ENCODE measurements around the gene FAM149A. TPM values are rescaled to one million over a fixed set of nuclear protein-coding genes. Genes with fewer than 3 reads are reported as not detected.

Gene FAM149A
- total RNA-seq, 1 donor from 2014 or later: 13.6 TPM

DNA sequence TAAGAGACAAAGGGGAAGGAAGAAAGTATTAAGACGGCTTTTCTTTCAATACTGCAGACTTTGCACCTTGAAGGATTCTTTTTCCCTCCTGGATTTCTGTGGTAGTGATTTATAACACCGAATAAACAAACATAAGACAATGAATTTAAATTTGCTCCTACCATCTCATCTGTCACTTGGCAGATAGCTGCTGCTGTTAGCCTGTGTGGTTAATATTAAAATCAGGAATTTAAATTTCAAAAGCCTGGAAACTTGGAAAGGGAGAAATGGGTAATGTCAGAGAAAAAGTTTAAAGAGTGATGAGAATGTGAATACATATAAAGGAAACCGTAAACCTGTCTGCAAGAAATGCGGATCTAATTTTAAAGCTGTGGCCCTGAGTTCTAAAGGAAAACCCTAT is 3.4 kb downstream of the FAM149A start:
- Mint-ChIP-seq H3K27me3 (ENCODE audit: low read depth) (peaks cover 30% of the 10 kb centered on the region), H3K9me3 (no peaks in the 10 kb centered on the region), H3K27ac (no peak overlapping the region), H3K4me3 (no peak overlapping the region), H3K4me1 (peaks cover 27% of the 10 kb centered on the region), H3K36me3 (no peaks in the 10 kb centered on the region)
- TF ChIP-seq CTCF (IDR thresholded peaks at IDR 0.05; ENCODE audit: unreplicated experiment): no peak
- DNase-seq (ENCODE audit: low spot score in 2 of 2, unreplicated experiment in 2 of 2): no peak

- H3K27ac Mint-ChIP-seq: no peak overlapping the region
- no peaks in the 10 kb centered on the region for H3K9me3 Mint-ChIP-seq
- peaks cover 27% of the 10 kb centered on the region for H3K4me1 Mint-ChIP-seq
- no peak for DNase-seq (ENCODE audit: low spot score in 2 of 2, unreplicated experiment in 2 of 2)
- H3K4me3 Mint-ChIP-seq: no peak overlapping the region
- TF ChIP-seq CTCF (IDR thresholded peaks at IDR 0.05; ENCODE audit: unreplicated experiment): no peak
- no peaks in the 10 kb centered on the region for H3K36me3 Mint-ChIP-seq
- peaks cover 25% of the 10 kb centered on the region for H3K27me3 Mint-ChIP-seq (ENCODE audit: low read depth)
Observed at GRCh38 chr4:186108391-186108790, 3.9 kb downstream of the FAM149A start.

DNA sequence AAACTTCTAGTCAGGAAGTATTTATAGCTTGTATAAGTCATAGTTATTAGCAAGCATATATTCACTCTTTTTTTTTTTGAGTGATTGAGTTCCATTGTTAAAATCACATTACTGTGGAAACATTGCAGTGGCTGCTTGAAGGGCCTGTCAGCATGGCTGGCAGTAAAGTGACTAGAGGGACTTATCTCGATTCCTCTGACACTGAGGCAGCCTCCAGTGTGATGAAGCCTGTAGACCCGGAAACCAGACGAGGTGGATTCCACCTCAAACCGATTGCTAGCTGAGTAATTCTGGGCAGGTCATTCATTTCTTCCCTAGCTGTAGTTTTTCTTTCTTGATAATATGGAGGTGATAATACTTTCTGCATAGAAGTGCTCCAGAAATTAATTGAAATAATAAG is 4.7 kb downstream of the FAM149A start:
- H3K4me3 Mint-ChIP-seq: no peak overlapping the region
- no peak overlapping the region for H3K27ac Mint-ChIP-seq
- H3K36me3 Mint-ChIP-seq: no peaks in the 10 kb centered on the region
- TF ChIP-seq CTCF (IDR thresholded peaks at IDR 0.05; ENCODE audit: unreplicated experiment): no peak
- H3K27me3 Mint-ChIP-seq (ENCODE audit: low read depth): peaks cover 17% of the 10 kb centered on the region
- no peak for DNase-seq (ENCODE audit: low spot score in 2 of 2, unreplicated experiment in 2 of 2)
- H3K9me3 Mint-ChIP-seq: no peaks in the 10 kb centered on the region
- peaks cover 24% of the 10 kb centered on the region for H3K4me1 Mint-ChIP-seq

DNA sequence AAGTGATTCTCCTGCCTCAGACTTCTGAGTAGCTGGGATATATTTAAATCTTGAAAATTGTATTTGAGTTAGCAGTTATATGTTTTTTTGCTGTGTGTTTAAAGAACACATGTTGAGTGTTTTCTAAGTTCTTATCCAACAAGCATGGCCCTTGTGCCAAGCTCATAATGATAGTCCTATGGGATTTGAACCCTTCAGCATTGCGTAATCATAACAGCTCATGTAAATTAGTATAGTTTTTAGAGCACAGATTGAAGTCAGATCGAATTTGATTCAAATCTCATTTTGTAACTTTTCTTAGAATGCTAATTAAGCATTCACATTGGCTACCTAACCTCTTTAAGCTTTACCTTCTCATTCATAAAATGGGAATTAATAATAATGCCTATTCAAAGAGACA is 12.2 kb downstream of the FAM149A start:
- no peaks in the 10 kb centered on the region for H3K36me3 Mint-ChIP-seq
- no peak overlapping the region for H3K27ac Mint-ChIP-seq
- no peaks in the 10 kb centered on the region for H3K9me3 Mint-ChIP-seq
- no peak for DNase-seq (ENCODE audit: low spot score in 2 of 2, unreplicated experiment in 2 of 2)
- no peak overlapping the region for H3K4me3 Mint-ChIP-seq
- H3K4me1 Mint-ChIP-seq: no peaks in the 10 kb centered on the region
- H3K27me3 Mint-ChIP-seq (ENCODE audit: low read depth): peaks cover 5% of the 10 kb centered on the region
- no peak for TF ChIP-seq CTCF (IDR thresholded peaks at IDR 0.05; ENCODE audit: unreplicated experiment)

DNA sequence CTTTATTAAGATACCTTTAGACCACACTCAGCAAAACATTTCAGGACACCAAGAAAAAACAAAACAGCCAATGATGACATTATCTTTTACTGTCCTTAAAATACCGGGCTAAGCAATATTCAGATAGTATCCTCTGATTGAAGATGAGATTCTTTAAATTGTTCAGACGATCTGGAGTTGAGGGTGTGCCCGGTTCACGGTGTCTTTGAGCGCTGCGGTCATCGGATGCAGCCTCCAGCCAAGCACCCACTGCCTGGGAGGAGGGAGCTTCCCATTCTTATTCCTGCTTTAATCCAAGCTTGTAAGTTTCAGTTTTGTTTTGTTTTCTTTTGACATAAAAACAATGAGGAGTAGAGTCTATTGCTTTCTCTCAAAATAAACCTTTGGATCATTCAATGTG is 14.1 kb downstream of the FAM149A start:
- TF ChIP-seq CTCF (IDR thresholded peaks at IDR 0.05; ENCODE audit: unreplicated experiment): no peak
- no peak overlapping the region for H3K4me3 Mint-ChIP-seq
- H3K27ac Mint-ChIP-seq: no peak overlapping the region
- H3K27me3 Mint-ChIP-seq (ENCODE audit: low read depth): peaks cover 5% of the 10 kb centered on the region
- no peak for DNase-seq (ENCODE audit: low spot score in 2 of 2, unreplicated experiment in 2 of 2)
- no peaks in the 10 kb centered on the region for H3K36me3 Mint-ChIP-seq
- H3K9me3 Mint-ChIP-seq: no peaks in the 10 kb centered on the region
- H3K4me1 Mint-ChIP-seq: no peaks in the 10 kb centered on the region

- Mint-ChIP-seq H3K4me3 (no peak overlapping the region), H3K9me3 (peaks cover 6% of the 10 kb centered on the region), H3K27me3 (ENCODE audit: low read depth) (peaks cover 5% of the 10 kb centered on the region), H3K36me3 (peaks cover 5% of the 10 kb centered on the region), H3K4me1 (no peaks in the 10 kb centered on the region), H3K27ac (no peak overlapping the region)
- TF ChIP-seq CTCF (IDR thresholded peaks at IDR 0.05; ENCODE audit: unreplicated experiment): no peak
- no peak for DNase-seq (ENCODE audit: low spot score in 2 of 2, unreplicated experiment in 2 of 2)
Observed at GRCh38 chr4:186121057-186121456, 16.6 kb downstream of the FAM149A start.
